TTC549 (cell line): ENCODE results near the gene ADH1A.
"Not testable (repeated sequence)": the region's sequence is repeated elsewhere in the genome, so short reads cannot be mapped to it uniquely, and the experiment has no call there.

ENCODE experiments used
- FAIRE-seq: peaks from 2 replicates; lab custom pipeline; 2012; peaks lifted over from hg19 to GRCh38; lab: Jason Lieb, UNC

ADH1A gene

GRCh38 chr4:99281261-99281660 is 9.5 kb downstream of the ADH1A start:
- no peak for FAIRE-seq

GRCh38 chr4:99276417-99276816 is 14.4 kb downstream of the ADH1A start:
- no peak for FAIRE-seq

- FAIRE-seq = no peak
Observed at GRCh38 chr4:99275885-99276284, 14.9 kb downstream of the ADH1A start.

GRCh38 chr4:99275050-99275449 is 15.7 kb downstream of the ADH1A start:
- FAIRE-seq = no peak

- no peak for FAIRE-seq
Observed at GRCh38 chr4:99273704-99274103, 17.1 kb downstream of the ADH1A start.

GRCh38 chr4:99264927-99265326 is 25.9 kb downstream of the ADH1A start:
- no peak for FAIRE-seq

- no peak for FAIRE-seq
Observed at GRCh38 chr4:99252746-99253145, 38.0 kb downstream of the ADH1A start.

- no peak for FAIRE-seq
Observed at GRCh38 chr4:99248714-99249113, 42.1 kb downstream of the ADH1A start.

GRCh38 chr4:99235955-99236354 is 54.8 kb downstream of the ADH1A start:
- FAIRE-seq = no peak

- FAIRE-seq = no peak
Observed at GRCh38 chr4:99234331-99235010, 56.3 kb downstream of the ADH1A start.

GRCh38 chr4:99233397-99233796 is 57.4 kb downstream of the ADH1A start:
- FAIRE-seq = not testable (repeated sequence)

- not testable (repeated sequence) for FAIRE-seq
Observed at GRCh38 chr4:99228706-99229105, 62.1 kb downstream of the ADH1A start.

- not testable (repeated sequence) for FAIRE-seq
Observed at GRCh38 chr4:99227646-99228045, 63.1 kb downstream of the ADH1A start.
